Measurements from ENCODE around the gene NDUFA13.

The NDUFA13 gene

DNA sequence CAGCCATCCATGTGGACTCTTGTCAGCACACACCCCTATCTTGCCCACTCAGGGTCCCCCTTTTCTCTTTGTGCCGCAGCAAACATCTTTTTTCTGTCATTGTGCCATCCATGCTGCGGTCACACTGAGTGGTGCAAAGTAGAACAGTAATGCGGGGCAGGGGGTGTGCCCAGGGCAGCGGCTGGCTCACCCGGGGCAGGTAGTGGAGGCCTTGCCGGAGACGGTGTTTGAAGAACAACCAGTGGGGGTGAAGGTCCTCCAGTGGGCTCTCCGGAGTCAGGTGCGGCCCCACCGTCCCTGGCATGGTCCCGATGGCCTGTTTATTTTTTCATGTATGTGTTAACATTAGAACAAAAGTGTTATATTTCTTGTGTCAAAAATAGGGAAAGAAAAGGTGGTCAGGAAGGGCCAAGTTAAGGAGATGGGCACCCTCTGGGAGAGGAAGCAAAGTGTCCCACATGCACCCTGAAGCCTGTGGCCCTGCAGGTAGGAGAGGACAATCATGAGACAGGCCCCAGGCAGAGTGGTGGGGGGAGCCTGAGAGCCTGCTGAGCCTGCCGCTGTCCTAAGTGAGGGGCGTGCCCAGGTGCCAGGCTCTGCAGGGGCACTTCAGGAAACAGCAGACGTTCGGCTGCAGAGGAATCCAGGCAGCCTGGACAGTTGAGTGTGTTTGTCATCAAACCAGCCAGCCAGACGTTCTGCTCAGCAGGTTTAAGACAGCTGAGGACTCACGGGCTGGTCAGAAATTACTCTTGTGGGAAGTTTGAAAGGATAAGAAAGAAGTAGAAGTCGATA is 13.0 kb upstream of the NDUFA13 start:
- Histone ChIP-seq H3K9me3 (replicated peaks in 1 of 11) (no peaks in the 10 kb centered on the region), H3K27me3 (no peaks in the 10 kb centered on the region), H4K20me1 (peaks cover 23 to 98% (median 88%) of the 10 kb centered on the region in 11 experiments), H3K4me3 (no peak overlapping the region), H3K36me3 (peaks cover 99 to 100% (median 100%) of the 10 kb centered on the region in 11 experiments), H3K9ac (no peak overlapping the region), H3K4me1 (peaks cover 0 to 2% (median 0%) of the 10 kb centered on the region in 10 experiments; a peak in 5 of 20 replicates), H3K27ac (no peak overlapping the region), H3K4me2 (no peak overlapping the region)
- TF ChIP-seq Cebpa-rat (IDR thresholded peaks at IDR 0.05) = no peak

DNA sequence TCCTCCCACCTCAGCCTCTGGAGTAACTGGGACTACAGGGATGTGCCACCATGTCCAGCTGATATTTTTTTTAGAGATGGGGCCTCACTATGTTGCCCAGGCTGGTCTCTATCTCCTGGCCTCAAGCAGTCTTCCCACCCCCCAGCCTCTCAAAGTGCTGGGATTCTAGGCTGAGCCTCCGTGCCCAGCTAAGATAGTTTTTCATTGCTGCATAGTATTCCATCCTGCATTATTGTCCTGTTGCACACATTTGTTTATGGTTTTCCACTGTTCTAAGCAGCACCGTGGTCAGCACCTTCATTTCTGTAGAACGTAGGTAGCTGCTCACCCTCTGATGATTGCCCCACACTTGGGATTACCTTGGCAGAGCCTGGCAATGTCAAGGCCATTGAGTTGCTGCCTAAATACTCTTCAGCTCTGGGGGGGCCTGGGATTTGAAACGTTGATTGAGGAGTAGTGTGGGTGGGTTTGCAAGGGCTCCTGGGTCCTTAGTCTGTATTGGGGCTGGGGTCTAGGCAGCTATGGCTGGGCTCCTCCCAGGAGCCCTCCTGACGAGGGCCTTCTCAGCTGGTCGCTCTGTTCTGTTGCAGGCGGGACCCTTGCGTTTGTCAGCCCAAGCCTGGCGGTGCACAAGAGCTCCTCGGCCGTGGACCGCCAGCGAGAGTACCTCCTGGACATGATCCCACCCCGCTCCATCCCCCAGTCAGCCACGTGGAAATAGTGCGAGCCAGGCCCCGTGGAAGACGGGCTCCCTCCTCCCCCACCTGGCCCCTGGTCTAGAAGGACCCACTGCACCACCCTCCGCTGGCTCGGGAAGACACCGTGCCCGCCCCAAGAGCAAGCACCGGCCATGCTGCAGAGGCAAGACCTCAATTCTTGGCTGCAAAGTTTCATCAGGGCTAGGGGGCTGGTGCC is 11.0 kb upstream of the NDUFA13 start:
- H3K4me2 ChIP-seq = no peak overlapping the region
- H3K9me3 ChIP-seq (replicated peaks in 1 of 11) = no peaks in the 10 kb centered on the region
- H3K4me3 ChIP-seq = no peak overlapping the region
- peaks cover 9 to 95% (median 79%) of the 10 kb centered on the region in 11 experiments; a peak in 21 of 22 replicates for H4K20me1 ChIP-seq
- H3K27me3 ChIP-seq = no peaks in the 10 kb centered on the region
- H3K27ac ChIP-seq = no peak overlapping the region
- H3K36me3 ChIP-seq = peaks cover 83 to 99% (median 89%) of the 10 kb centered on the region in 11 experiments
- H3K9ac ChIP-seq = no peak overlapping the region
- H3K4me1 ChIP-seq = peaks cover 0 to 17% (median 4%) of the 10 kb centered on the region in 10 experiments; a peak in 6 of 20 replicates
- no peak for TF ChIP-seq Cebpa-rat (IDR thresholded peaks at IDR 0.05)

DNA sequence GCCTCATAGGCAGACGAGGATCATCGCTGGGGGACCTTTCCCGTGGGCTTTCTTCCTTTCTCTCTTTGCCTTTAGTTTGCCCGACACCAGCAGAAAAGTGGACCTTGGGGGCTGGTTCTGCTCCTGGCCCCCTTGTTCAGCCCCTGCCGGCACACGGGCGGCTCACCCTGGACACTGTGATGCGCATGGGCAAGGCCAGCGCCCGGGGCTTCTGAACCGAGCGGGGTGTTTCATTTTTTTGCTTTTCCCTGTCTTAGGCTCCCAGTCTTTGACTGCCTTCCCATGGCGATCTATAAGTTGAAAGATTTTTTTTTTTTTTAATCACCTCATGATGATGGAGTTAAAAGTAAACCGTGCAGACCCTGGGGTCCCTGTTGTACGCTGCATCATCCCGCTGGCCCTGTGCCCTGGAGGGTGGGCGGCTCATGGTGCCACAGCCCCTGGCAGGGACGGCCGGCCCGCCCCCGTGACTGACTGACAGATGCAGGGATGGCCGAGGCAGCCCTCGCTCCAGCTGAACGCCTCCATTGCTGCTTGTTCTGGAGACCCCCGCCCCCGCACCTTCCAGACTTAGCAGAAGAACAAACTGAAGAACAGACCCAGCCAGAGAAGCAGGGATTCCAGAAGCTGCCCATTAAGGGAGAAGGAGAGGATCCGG is 10.2 kb upstream of the NDUFA13 start:
- H3K27me3 ChIP-seq = no peaks in the 10 kb centered on the region
- H3K36me3 ChIP-seq = peaks cover 76 to 92% (median 81%) of the 10 kb centered on the region in 11 experiments
- H3K27ac ChIP-seq = no peak overlapping the region
- H3K9ac ChIP-seq = no peak overlapping the region
- no peaks in the 10 kb centered on the region for H3K9me3 ChIP-seq (replicated peaks in 1 of 11)
- peaks cover 0 to 17% (median 4%) of the 10 kb centered on the region in 10 experiments; a peak in 6 of 20 replicates for H3K4me1 ChIP-seq
- peaks cover under 1 to 95% (median 72%) of the 10 kb centered on the region in 11 experiments; a peak in 21 of 22 replicates for H4K20me1 ChIP-seq
- no peak overlapping the region for H3K4me2 ChIP-seq
- no peak overlapping the region for H3K4me3 ChIP-seq
- TF ChIP-seq Cebpa-rat (IDR thresholded peaks at IDR 0.05) = no peak

DNA sequence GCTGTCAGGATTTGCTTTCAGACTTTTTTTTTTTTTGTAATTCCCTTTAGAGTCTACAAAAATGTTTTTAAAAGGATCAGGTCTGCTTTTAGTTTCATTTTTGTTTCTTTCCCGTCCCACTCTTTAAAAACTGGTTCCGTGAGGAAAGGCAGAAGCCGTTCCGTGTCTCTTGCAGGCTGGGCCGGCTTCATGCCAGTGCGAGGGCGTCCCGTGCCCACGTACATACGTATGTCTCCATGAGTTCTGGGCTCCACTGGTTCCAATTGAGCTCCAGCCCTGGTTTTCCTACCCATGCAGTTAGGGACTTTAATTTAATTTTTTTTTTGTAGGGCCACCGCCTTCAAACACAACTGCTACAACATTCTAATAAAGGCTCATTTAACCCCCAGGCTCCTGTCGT is 9.4 kb upstream of the NDUFA13 start:
- H3K9ac ChIP-seq = no peak overlapping the region
- TF ChIP-seq Cebpa-rat (IDR thresholded peaks at IDR 0.05) = no peak
- H3K4me3 ChIP-seq = no peak overlapping the region
- H3K4me2 ChIP-seq = no peak overlapping the region
- H3K36me3 ChIP-seq = peaks cover 68 to 84% (median 73%) of the 10 kb centered on the region in 11 experiments
- H3K4me1 ChIP-seq = peaks cover 0 to 17% (median 4%) of the 10 kb centered on the region in 10 experiments; a peak in 6 of 20 replicates
- no peaks in the 10 kb centered on the region for H3K9me3 ChIP-seq (replicated peaks in 1 of 11)
- H3K27ac ChIP-seq = no peak overlapping the region
- H4K20me1 ChIP-seq = peaks cover 0 to 95% (median 64%) of the 10 kb centered on the region in 11 experiments; a peak in 21 of 22 replicates
- no peaks in the 10 kb centered on the region for H3K27me3 ChIP-seq

DNA sequence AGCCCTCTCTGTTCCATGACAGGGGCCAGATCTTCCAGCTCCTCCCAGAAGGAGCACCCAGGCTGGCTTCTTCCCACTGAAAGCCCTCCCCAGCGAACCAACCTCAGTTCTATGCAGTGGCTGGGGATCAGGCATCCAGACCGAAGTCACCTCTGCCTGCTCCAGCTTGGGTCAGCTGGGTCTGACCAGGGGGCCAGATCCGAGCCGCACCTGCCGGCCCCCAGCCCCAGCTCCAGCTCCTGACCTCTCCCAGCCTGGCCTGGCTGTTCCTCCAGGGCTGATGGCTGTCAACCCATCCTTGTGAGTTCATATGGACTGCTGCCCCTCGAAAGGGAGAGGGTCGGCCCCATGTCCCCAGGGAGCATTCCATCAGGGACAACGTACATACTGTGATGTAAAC is 8.7 kb upstream of the NDUFA13 start:
- H3K9me3 ChIP-seq (replicated peaks in 1 of 11) = no peaks in the 10 kb centered on the region
- H3K4me2 ChIP-seq = no peak overlapping the region
- peaks cover 60 to 76% (median 65%) of the 10 kb centered on the region in 11 experiments for H3K36me3 ChIP-seq
- no peak overlapping the region for H3K9ac ChIP-seq
- no peak for TF ChIP-seq Cebpa-rat (IDR thresholded peaks at IDR 0.05)
- H3K27me3 ChIP-seq = no peaks in the 10 kb centered on the region
- H3K4me3 ChIP-seq = no peak overlapping the region
- H3K27ac ChIP-seq = no peak overlapping the region
- H4K20me1 ChIP-seq = peaks cover 0 to 90% (median 56%) of the 10 kb centered on the region in 11 experiments; a peak in 21 of 22 replicates
- peaks cover 0 to 17% (median 4%) of the 10 kb centered on the region in 10 experiments; a peak in 6 of 20 replicates for H3K4me1 ChIP-seq

DNA sequence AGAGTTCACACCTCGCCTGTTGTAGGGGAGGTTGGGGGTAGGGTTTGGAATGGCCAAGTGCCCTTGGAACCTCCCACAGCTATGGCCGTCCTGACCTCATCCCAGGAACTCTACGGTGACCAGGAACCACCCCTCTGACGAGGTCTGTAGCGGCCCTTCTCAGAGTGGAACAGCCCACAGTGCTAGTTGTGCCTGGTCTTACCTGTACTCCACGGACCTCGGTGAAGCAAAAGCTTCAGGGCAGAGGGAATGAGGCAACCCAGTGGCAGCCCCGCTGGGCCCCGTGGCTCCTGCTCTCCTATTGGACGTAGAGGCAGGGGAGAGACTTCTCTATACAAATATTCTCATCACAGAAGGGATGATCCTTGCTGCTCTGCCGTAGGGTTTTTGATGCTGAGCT is 7.8 kb upstream of the NDUFA13 start:
- Histone ChIP-seq H3K9ac (no peak overlapping the region), H3K27me3 (no peaks in the 10 kb centered on the region), H3K36me3 (peaks cover 51 to 67% (median 57%) of the 10 kb centered on the region in 11 experiments), H3K4me3 (no peak overlapping the region), H3K4me1 (peaks cover 0 to 17% (median 4%) of the 10 kb centered on the region in 10 experiments; a peak in 6 of 20 replicates), H3K27ac (no peak overlapping the region), H3K9me3 (replicated peaks in 1 of 11) (no peaks in the 10 kb centered on the region), H4K20me1 (peaks cover 0 to 81% (median 47%) of the 10 kb centered on the region in 11 experiments; a peak in 19 of 22 replicates), H3K4me2 (no peak overlapping the region)
- TF ChIP-seq Cebpa-rat (IDR thresholded peaks at IDR 0.05) = no peak

DNA sequence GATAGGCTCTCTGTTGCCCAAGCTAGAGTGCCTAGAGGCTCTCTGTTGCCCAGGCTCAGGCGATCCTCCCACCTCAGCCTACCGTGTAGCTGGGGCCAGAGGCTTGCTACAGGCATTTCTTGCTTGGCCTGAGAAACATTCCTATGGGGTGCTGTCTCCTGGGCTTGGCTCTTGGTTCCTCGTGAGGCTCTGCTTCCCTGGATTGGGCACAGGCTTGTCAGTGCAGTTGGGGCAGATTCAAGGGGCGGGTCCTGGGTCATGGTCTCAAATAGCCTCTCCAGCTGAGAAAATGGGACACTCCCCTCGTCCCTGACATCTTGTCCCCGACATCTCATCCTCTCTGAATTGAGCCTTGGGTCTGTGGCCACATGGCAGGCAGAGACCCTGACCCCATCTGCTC is 5.6 kb upstream of the NDUFA13 start:
- Histone ChIP-seq H3K27me3 (no peaks in the 10 kb centered on the region), H3K9ac (no peak overlapping the region), H3K9me3 (replicated peaks in 1 of 11) (no peaks in the 10 kb centered on the region), H3K4me1 (peaks cover 3 to 20% (median 9%) of the 10 kb centered on the region in 10 experiments), H3K27ac (no peak overlapping the region), H3K36me3 (peaks cover 29 to 60% (median 37%) of the 10 kb centered on the region in 11 experiments), H3K4me3 (no peak overlapping the region), H3K4me2 (no peak overlapping the region), H4K20me1 (peaks cover 0 to 59% (median 25%) of the 10 kb centered on the region in 11 experiments; a peak in 15 of 22 replicates)
- no peak for TF ChIP-seq Cebpa-rat (IDR thresholded peaks at IDR 0.05)

DNA sequence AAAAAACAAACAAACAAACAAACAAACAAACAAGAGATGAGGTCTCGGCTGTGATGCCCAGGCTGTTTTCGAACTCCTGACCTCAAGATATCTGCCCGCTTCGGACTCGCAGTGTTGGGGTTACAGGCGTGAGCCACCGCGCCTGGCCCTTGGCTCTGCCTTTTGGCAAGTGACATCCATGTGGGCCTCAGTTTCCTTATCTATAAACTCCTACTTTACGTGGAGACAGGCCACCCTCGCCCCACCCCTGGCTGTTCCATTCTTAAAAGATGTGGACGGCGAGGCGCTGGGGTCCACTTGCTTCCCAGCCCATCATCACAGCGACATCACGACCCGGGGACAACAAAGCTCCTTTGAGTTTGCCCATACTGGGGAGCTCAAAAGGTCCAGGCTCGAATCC is 2.3 kb upstream of the NDUFA13 start:
- TF ChIP-seq Cebpa-rat (IDR thresholded peaks at IDR 0.05) = no peak
- H3K9ac ChIP-seq = no peak overlapping the region
- peaks cover 2 to 39% (median 11%) of the 10 kb centered on the region in 11 experiments; a peak in 16 of 22 replicates for H3K36me3 ChIP-seq
- H3K4me3 ChIP-seq = no peak overlapping the region
- peaks cover 0 to 31% (median 5%) of the 10 kb centered on the region in 11 experiments; a peak in 10 of 22 replicates for H4K20me1 ChIP-seq
- no peaks in the 10 kb centered on the region for H3K27me3 ChIP-seq
- no peak overlapping the region for H3K27ac ChIP-seq
- H3K4me2 ChIP-seq = no peak overlapping the region
- H3K9me3 ChIP-seq (replicated peaks in 1 of 11) = no peaks in the 10 kb centered on the region
- peaks cover 23 to 36% (median 28%) of the 10 kb centered on the region in 10 experiments for H3K4me1 ChIP-seq

All from BLaER1 treated with 17β-estradiol and CSF1 and Interleukin-3, amounts not matched to agents 10 nM and 100 nM (cell line).